HG02885 (cell line): ENCODE results near the gene MYCBPAP.

Source experiments
- ATAC-seq: cut with Tn5 transposase; IDR thresholded peaks from one replicate; pipeline ENCODE4 v1.9.1; 2021; ENCODE audit warnings: mild to moderate bottlenecking; ENCODE audit not compliant: unreplicated experiment, poor library complexity

The MYCBPAP gene

GRCh38 chr17:50547736-50548083 lies 39.5 kb downstream of the MYCBPAP start:
- ATAC-seq, result no peak

GRCh38 chr17:50548831-50549230 lies 40.6 kb downstream of the MYCBPAP start:
- ATAC-seq, result no peak

DNA sequence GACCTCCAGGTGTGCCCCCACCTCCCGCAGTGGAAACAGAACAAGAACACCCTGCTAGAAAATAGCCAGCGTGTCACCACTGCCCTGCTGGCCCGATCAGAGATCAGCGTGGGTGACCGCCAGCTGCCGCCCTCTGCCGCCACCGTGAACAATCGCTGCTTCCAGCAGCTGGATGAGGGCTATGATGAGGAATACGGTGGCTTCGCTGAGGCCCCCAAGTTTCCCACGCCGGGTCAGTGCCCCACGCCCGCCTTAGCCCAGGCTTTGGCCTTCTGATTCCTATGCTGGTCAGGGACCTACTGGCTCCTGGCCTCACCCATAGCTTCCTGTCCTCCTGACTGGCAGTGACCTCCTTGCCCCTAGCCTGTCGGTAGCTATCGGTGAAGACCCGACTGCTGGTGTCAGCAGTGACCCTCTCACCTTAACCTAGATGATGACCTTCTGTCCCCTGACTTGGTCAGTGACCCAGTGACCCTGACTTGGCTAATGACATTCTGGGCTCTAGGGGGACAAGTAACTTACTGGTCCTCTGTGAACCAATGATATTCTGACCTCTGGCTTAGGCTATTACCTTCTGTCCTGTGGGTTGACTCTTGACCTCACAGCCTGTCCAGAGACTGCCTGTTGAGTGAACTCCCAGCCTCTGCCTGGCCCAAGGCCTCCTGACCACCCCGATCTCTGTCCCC lies 41.2 kb downstream of the MYCBPAP start:
- ATAC-seq, result no peak

DNA sequence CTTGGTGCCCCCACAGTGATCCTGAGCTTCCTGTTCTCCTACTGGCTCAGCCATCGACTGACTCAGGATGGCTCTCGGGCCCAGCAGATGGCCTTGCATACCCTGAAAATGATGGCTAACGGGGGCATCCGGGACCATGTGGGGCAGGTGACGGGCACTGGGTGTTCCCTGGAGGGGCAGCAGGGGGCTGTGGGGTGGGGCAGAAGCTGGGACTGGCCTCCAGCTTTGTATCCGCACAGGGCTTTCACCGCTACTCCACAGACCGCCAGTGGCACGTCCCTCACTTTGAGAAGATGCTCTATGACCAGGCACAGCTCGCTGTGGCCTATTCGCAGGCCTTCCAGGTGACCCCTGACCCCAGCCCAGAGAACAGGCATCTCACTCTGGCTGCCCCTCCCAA lies 41.7 kb downstream of the MYCBPAP start:
- no peak for ATAC-seq

GRCh38 chr17:50550661-50551432 lies 42.6 kb downstream of the MYCBPAP start:
- no peak for ATAC-seq

DNA sequence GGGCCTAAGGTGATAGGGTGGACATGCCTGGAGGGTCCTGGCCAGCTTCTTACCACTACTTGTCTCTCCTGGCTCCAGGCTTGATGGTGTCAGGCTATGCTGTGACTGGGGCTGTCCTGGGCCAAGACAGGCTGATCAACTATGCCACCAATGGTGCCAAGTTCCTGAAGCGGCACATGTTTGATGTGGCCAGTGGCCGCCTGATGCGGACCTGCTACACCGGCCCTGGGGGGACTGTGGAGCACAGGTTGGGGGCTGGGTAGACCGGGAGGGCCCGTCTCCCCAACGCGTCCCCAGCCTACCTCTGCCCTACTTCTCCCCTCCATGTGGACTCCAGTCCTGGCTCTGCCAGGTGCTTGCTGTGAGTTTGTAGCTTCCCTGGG lies 43.2 kb downstream of the MYCBPAP start:
- ATAC-seq, result no peak

DNA sequence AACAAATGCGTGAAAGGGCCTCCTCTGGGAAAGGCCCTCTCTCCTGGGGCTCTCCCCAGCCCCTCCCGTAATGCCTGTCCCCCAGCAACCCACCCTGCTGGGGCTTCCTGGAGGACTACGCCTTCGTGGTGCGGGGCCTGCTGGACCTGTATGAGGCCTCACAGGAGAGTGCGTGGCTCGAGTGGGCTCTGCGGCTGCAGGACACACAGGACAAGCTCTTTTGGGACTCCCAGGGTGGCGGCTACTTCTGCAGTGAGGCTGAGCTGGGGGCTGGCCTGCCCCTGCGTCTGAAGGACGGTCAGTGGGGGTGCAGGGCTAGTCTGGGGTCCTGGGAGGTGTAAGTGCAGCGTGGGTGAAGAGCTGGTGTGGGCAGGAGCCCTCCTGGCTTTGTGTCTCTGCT lies 43.6 kb downstream of the MYCBPAP start:
- no peak for ATAC-seq

DNA sequence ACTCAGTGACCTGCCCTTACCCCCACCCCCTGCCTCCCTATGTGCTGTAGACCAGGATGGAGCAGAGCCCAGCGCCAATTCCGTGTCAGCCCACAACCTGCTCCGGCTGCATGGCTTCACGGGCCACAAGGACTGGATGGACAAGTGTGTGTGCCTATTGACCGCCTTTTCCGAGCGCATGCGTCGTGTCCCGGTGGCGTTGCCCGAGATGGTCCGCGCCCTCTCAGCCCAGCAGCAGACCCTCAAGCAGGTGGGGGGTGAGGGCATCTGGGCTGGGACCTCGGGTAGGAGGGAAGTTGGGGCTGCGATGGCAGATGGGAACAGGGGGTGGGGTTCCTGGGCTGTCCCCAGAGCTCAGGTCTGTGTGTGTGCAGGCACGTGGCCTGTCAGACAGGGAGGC lies 46.0 kb downstream of the MYCBPAP start:
- ATAC-seq, result no peak

GRCh38 chr17:50556803-50557202 lies 48.6 kb downstream of the MYCBPAP start:
- ATAC-seq, result no peak

DNA sequence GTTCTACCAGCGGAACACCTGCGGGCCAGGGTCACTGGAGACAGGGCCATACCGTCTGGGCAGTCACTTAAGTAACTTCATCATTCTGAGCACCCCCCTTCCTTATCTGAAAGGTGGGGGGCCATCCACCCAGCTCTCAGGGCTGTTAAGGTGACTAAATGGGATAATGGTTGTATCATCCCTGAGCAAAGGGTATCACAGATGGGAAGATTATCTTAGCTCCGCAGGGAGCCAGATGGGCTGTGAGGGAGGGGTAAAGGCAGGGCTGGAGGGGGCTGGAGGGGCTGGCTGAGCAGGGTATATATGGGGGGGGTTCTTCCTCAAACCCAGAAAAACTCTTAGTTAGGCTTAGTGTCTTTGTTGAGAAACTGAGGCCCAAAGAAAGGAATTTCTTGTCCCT lies 49.4 kb downstream of the MYCBPAP start:
- no peak for ATAC-seq

- no peak for ATAC-seq
Observed at GRCh38 chr17:50558091-50558490, 49.9 kb downstream of the MYCBPAP start.

- no peak for ATAC-seq
Observed at GRCh38 chr17:50558581-50558940, 50.3 kb downstream of the MYCBPAP start.

DNA sequence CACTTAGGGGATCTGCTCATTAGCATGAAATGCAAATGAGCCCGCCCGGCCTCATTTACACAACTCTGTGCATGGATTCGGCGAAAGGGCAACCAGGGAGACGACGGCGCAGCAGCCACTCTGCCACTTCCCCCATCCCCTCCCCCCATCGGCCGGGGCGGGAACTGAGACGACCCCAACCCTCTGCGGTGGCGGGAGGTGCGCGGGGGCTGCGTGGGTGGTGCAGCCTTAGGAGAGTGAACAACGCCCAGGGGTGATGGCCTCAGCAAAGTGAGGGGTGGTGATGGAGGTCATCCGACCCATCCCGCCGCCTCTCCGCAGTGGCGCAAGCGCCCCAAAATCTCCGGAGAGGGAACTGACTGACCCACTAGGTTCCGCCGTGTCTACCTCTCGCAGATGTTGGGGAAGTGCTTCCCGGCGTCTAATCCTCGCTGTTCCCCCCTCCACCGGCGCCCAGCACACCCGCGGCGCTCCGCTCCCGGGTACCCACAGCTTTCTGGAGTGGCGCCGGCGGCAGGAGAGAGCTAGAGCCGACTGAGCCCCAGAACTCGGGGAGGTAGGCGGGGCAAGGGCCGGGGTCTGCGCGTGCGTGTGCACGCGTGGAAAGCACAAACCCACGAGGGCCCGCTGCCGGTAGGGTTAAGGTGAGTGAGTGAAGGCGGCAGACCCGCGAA lies 50.8 kb downstream of the MYCBPAP start:
- ATAC-seq, result no peak

GRCh38 chr17:50559674-50560184 lies 51.5 kb downstream of the MYCBPAP start:
- ATAC-seq, result no peak

DNA sequence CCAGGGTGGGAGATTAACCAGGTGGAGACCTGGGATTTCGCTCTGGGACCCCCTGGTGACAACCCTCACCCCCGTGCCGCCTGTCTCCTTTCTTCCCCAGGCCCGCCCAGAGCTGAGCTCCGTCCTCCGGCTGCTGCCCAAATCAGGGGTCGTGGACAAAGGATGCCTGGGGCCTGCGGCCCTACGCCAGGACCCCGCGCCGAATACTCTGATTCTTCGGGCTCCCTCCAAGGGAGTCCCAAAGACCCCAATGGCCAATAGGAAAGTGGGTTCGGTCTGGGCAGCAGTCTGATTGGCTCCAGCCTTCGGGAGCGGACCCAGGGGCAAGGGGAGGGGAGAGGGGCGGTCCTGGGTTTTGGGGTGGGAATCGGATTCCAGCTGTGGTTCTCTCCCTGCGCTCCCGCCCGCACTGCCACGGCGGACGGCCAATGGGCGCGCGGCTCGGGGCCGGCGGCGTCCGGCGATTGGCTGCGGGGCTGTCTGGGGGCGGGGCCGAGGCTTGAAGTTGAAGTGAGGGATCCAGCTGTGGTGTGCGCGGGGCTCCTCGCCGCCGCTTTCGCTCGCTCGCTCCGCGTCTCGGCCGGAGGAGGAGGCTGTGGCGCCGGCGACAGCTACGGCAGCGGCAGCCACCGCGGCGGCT lies 52.1 kb downstream of the MYCBPAP start, which contains the start of gene CACNA1G:
CACNA1G (plus strand) TSS at position 531 of the 640 bp plus-strand sequence. CDS start 745 bp downstream, outside the sequence.
- peak; percentile 95 for ATAC-seq

- peak; percentile 8 for ATAC-seq
Observed at GRCh38 chr17:50560931-50561745, 52.9 kb downstream of the MYCBPAP start.

DNA sequence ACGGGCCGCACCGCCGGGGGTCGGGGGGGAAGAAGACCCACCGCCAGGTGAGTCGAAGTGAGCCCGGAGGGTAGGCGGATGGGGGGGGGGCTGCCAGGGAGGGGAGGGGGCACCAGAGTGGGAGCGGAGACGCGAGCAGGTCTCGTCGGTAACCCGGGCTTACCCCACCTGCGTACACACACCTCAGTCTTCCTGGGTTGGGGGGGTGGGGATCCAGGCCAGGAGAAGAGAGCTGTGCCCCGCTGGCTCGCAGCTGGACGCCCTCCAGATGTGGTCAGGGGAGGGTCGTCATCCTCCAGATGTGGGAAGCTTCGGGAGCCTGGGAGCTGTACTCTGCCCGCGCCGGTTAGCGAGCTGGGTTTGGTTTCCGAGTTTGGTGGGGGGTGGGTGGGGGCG lies 53.5 kb downstream of the MYCBPAP start:
- no peak for ATAC-seq

DNA sequence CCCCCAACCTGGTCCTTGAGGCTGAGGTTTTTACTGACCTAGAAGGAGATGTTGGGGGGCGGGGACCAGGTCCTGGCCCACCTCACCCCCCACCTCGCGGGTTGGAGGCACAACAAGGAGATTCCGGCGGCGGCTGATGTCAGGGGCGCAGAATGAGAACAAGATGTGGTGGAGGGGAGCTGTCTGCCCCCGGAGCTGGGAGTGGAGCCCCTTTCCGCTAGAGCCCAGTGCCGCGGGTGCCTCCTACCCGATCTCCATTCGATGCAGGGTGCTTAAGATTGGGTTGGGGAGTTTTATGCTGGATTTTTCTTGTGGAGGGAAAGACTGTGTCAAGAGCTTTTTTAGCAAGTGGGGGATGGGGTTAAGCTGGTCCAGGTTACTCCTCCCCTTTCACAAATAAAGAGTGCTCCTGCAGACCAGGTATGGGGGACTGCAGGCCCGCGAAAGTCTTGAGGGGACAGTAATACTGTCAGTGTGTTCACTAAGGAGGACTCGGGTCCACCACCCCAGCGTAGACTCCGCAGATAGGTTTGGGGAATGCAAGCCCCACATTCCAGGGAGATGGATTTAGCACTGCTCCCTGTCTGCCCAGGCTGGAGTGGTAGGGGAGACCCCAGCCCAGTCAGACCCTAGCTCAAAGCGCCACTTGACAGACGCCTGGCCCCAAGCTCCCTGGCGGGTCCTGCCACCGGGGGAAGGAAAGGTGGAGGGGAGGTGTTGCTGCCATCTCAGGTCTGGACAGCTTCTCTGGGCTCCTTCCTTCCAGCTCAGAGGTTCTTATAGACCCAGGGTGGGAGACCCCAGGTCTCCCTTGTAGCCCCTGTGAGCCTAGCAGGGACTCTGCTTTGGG lies 54.2 kb downstream of the MYCBPAP start:
- ATAC-seq, result no peak

- no peak for ATAC-seq
Observed at GRCh38 chr17:50563092-50563511, 54.9 kb downstream of the MYCBPAP start.
